Stimulated activated CD8-positive, alpha-beta memory T cell treated with anti-CD3 and anti-CD28 coated beads, Interleukin-7, amount 100 ng/mL, for 4 hours (primary cell): ENCODE measurements around the gene MACROD2.
"Not testable (repeated sequence)": the region's sequence is repeated elsewhere in the genome, so short reads cannot be mapped to it uniquely, and the experiment has no call there.

Source experiments
- DNase-seq, 2 donors: peaks; one replicate each; pipeline ENCODE4 v3.0.0-alpha.2; 2020; ENCODE audit warnings: low read depth in 2 of 2

MACROD2 gene

DNA sequence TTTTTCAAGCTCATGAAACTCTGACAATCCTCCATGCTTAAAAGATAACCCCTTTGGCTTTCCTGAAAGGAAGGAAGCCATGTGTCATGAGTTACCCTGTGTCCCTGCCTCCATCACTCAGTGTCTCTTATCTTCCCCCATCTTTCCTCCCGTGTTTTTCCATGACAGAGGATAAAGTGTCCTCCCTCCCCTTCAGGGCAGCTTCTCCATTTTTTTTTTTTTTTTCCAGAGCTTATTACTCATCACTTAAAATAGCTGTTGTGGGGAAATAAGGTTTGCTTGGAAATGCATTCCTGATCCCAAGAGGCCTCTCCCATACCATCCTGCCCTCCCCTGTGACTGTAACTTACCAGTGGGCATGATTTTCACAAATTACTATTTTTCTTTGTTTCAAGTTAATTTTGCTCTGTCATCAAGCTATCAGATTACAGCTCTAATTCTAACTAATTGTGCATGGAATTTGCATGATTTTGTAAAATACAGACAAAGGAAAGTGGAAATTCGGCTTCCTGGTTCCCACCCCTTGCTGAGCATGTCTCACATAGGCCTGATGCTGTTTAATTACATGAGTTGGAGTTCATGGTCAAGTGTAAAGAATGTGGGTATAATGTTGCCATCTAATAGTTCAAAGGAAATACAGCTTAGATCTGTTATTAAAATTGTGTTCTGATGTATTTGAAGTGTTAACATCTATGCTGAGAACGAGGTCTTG lies 956.5 kb downstream of the MACROD2 start:
- no peak for DNase-seq

DNA sequence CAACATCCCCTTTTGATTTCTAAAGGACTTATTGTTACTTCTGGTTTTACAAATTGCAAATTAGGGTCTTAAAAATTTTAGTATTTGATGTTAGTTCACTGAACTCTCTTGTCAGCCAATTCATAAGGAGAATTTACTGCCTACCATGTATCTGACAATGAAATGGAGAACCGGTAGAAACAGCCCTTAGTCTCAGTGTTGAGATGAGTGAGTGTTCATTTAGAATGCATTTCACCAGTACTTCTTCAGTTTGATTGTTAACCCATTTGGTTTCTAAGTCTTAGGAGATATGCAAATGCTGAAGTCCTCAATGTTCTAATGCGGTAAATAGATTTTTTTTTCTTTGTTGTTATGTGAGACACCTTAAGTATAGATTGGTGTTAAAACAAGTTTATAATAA lies 958.4 kb downstream of the MACROD2 start:
- DNase-seq = no peak

DNA sequence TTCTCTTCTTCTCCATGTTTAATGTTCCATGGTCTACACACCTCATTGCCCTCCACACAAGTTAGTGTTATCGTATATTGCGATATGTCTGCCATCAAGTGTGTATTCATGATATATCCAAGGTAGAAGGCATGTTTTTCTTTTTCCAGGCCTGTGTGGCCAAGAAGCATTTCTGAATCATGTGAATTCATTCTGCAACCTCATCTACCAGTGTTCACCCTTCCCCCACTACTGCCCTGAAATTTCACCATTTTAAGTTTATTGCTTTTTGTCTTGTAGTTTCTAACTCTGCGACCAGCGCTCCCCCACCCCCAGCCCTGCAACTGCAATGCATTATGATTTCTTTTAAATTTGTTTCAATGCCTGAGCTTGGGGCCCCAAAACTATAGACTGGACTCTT lies 960.1 kb downstream of the MACROD2 start:
- DNase-seq = no peak

DNA sequence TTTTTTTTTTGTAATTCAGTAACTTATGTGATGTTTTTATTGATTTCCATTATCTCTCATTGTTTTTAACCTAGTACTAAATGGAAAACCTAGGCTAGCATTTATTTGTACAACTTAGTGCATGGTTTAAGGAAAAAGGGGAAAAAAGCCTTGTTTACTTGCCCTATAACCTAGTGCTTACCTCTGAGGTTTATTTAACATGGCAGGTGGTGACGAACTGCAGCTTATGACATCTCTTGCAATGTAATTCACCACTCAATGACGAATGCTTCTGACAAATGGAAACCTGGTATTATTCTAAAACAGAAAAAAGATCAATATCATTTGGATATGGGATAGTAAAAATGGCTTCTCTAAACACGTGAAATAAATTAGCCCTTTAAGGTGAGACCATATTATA lies 960.7 kb downstream of the MACROD2 start:
- no peak for DNase-seq

DNA sequence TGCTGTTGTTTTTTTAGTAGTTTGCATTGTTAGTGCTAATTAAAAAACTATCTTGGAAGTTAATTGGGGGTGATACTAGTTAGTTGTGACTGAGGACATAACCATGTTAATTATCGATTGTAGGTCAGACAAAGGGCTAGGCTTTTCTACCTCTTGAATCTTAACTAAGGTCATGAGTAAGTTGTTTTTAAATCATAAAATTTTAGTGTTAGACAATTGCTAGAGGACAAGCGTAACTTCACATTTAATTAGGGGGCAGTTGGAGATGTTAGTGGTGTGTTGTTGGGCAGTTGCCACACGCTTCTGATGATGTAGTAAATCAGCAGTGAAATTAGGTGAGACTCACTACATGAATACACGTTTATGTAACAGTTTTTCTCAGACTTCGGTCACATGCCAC lies 961.2 kb downstream of the MACROD2 start:
- DNase-seq = no peak

DNA sequence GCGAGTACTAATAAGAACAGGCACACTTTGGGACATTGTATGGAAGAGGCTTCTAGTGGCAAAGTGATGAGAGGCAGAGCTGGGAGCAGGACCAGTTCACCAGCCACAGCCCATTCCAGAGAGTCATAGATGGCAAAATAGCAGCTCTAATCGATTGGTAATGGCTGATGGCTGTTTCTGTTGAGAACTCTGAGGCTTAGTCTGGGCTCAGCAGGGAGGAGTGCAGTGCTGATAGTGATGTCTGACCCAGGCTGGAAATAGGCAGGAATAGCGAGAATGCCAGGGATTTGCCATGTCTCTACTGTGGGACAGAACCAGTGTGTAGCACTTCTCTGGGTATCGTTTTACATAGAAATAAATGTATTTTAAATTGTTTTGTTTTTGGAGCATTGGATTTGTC lies 962.1 kb downstream of the MACROD2 start:
- DNase-seq = no peak

DNA sequence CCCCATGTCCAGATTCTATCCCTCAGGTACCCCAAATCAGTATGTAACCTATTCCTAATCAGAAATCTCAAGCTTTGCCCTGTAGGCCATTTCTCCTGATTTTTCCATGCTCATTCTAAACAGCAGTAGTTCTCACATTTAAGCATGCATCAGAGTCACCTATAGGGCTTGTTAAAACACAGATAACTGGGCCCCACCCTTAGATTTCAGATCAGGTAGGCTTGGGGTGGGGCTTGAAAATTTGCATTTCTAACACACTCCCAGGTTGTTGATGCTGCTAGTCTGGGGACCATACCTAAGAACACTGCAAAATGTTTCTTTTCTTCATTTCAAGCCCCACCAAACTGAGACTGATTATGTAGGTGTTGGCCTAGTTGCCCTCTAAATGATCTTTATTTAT lies 963.3 kb downstream of the MACROD2 start:
- no peak for DNase-seq

DNA sequence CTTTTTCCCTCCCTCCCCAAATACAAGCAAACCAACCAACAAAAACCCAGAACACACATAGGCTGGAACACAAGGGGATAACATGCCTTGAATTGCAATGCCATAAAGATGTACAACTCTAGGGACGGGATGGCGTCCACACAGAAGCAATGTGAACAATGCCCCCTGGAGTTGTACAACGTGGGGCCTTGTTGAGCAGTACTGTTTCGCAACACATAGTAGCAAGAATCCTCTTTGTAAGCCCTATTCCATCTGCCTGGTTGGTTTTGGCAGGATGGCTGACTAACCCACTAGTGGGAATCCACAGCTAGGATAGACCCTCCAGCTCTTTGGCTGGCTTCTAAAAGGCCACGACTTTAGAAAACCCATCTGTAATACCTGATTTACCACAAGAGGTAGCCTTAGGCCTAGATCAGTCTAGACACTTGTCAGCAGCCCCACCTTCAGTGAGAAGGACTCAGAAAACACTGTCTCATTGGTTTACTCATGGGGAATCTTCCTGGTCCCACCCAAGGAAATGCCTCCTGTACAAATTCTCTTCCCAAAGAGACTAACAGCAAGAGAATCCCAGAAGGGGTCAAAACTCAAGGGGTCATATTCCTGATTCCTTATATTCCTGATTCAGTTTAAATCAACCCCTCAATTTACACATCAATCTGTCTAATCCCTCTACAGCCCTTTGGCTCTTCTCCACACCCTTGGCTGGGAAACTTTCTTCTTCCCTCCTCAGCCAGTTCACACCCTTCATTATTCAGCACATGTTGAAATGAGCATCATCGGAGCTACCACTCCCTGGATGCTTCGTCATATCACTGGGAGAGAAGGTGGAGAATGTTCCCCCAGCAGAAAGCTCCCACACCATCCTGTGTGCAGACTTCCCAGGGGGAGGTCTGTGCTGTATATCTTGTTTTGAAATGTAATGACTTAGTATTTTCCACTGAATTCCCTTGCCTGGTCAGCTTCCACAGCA lies 964.5 kb downstream of the MACROD2 start:
- DNase-seq = no peak

DNA sequence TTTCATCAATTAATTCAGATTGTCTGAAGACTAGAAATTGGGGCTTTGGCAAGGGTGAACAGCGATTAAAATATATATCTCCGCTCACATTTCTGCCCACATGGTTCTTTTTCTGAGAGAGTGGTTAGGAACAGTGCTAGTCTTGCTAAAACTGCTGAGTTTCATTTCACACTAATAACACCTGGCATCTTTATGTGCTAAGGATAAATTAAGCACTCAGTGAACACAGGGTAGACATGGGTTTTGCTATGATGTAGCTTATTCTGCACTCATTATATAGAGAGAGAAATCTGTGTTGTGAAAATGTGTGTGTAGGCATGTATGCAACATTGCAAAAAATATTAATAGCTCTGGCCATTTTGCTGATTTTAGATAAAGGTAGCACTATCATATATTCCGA lies 965.5 kb downstream of the MACROD2 start:
- DNase-seq = no peak

DNA sequence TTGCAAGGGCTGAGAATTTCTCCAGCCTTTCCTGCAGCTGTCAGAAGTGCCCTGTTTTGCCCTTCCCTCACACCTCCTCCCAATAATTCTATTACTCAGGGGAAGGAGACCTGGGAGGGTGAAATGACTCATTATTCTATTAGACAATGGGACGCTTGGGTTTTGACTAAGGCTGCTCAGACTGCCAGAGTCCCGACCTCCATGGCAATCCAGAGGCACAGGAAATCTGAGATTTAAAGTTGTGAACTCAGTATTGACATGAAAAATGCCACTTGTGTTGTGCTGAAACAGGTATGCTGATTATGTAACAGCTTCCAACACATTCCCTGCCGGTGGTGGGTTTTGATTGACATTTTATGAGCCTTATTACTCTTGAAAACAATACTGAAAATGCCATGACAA lies 967.9 kb downstream of the MACROD2 start:
- DNase-seq = no peak

DNA sequence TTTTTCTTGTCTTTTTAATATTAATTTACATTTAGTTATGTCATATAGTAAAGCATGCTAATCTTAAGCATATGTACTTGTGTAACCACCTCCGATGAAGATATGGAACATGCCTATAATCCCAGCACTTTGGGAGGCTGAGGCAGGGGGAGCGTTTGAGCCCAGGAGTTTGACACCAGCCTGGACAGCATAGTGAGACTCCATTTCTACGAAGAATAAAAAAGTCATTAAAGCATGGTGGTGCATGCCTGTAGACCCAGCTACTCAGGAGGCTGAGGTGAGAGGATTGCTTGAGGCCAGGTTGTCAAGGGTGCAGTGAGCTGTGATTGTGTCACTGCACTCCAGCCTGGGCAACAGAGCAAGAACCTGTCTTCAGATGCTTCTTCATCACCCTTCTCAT lies 970.9 kb downstream of the MACROD2 start:
- DNase-seq = no peak

DNA sequence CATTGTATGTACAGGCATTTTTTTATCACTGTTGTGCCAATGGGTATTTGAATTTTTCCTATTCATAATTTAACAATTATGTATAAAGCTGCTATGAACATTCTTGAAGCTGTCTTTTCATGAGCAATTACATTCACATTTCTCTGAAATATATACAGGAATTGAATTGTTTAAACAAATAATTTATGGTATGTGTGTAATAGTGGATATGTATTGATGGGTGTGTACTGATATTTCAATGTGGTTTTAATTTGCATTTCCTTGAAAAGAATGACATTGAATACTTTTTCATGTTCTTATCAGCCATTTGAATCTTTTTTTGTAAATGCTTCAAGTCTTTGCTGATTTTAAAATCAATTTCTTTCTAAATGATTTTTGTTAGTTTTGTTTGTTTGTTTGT lies 971.5 kb downstream of the MACROD2 start:
- no peak for DNase-seq

DNA sequence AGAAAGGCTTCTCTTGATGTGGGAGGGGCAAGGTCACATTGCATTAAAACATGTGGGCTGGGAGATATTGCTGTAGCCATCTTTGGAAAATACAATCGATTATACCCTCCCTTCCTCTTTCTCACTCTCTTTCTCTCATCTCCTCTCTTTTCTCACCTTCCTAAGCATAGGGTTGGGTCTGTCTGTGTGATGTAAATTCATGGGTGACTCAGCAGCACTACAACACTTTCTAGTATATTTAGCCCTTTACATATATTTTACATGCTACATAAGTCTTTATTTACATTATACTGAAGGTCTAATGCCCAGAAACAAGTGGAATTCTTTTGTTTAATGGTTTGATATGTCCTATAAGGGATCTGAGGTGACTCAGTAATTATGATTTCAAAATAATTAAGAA lies 976.9 kb downstream of the MACROD2 start:
- no peak for DNase-seq

DNA sequence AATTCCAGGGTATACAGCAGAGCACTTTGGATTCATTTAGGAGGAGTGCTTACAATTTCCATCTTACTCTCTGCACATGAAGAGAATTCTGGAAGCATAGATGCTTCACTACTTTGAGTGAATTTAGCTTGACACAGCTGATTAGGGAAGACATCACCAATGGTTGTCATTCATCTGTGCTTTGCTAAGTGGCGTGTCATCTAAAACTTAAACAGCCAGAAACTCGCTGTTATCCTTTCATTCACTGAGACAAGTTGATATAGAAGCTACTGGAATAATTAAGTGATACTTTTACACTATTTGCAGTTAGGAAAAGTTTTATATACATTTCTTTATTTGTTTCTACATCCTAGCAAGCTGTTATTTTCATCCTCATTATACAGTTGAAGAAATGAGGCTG lies 977.4 kb downstream of the MACROD2 start:
- no peak for DNase-seq

DNA sequence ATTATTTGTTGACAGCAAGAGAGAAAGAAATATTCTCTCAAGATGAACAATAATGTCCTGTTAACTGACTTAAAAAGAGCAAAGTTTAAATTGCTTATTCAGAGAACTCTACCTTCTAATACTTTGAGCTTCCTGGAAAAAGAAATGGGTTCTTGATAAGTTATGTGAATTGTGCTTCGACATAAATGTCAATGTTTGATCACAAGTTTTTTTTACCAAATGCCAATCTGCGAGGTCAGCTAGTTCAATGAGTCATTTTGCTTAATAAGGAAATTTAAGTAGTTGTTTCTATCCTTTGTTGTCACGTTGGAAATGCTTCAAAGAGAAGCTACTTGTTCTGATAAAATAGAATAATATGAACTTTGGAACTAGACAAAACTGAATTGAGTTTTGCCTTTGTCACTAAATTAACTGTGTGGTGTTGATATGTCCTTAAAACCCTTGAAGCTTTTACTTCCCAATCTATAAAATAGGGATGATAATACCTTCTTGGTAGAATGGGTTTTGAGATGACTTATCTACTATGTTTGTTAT lies 984.2 kb downstream of the MACROD2 start:
- no peak for DNase-seq

DNA sequence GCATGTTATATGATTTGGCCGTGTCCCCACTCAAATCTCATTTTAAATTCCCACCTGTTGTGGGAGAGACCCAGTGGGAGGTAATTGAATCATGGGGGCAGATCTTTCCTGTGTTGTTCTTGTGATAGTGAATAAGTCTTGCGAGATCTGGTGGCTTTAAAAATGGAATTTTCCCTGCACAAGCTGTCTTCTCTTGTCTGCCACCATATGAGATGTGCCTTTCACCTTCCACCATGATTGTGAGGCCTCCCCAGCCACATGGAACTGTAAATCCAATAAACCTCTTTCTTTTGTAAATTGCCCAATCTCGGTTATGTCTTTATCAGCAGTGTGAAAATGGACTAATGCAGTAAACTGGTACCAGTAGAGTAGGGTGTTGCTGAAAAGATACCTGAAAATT lies 986.2 kb downstream of the MACROD2 start:
- DNase-seq = not testable (repeated sequence)

DNA sequence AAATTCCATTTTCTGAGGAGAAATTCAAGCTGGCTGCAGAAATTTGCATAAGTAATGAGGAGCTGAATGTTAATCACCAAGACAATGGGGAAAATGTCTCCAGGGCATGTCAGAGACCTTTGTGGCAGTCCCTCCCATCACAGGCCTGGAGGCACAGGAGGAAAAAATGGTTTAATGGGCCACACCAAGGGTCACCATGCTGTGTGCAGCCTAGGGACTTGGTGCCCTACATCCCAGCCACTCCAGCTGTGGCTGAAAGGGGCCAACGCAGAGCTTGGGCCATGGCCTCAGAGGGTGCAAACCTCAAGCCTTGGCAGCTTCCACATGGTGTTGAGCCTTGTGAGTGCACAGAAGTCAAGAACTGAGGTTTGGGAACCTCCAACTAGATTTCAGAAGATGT lies 987.0 kb downstream of the MACROD2 start:
- not testable (repeated sequence) for DNase-seq

DNA sequence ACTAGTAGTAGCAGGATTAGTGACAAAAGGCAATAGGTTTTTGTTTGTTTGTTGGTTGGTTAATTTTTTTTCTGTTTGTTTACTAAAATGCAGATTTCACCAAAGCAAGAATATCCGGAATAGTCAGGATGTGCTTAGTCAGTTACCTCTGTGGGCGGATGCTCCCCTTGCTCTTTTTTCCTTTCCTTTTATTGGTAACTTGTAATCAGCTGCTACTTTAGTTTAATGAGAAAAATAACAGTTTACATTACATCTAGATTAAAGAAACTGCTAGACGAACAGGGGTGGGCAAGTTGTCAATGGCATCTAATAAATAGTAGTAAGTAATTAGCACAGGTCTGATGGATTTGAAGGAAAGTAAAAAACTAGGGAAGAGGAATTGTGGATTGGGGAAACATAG lies 989.0 kb downstream of the MACROD2 start:
- DNase-seq = no peak

DNA sequence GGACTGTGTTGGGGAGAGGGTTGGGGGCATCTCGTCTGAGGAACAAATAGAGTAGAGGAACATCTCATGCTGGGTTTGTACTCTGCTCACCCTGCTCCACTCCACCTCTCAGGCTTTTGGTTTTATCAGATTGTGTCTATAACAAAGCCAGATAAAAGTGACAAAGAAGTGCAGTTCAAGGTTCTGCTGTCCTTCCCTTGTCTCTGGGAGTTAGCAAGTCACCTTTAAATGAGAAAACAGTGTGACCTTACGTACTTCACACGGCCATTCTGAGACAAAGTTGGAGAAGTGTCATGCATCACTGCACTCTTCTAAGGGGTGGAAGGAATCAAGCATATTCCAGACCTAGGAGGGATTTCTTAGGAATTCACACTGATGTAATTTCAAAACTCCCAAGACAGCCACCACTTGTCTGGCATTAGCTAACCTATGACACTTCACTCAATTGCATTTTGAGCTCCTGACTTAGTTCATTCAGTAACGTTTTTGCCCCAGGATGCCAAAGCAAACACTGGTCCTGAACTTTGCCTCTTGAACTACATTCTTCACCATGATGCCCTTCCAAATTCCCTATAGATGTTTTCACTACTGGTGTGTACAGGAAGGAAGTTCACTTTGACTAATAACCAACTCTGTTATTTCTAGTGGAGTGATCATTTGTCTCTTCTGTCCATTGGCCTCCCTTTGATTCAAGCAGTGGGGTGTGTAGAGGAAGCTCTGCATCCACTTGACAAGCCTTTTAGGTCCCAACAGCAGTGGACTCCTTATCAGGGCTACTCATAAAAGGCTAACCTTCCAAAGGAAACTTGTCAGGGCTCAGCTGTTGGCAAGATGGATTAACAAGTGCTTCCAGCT lies 989.7 kb downstream of the MACROD2 start:
- DNase-seq = no peak

DNA sequence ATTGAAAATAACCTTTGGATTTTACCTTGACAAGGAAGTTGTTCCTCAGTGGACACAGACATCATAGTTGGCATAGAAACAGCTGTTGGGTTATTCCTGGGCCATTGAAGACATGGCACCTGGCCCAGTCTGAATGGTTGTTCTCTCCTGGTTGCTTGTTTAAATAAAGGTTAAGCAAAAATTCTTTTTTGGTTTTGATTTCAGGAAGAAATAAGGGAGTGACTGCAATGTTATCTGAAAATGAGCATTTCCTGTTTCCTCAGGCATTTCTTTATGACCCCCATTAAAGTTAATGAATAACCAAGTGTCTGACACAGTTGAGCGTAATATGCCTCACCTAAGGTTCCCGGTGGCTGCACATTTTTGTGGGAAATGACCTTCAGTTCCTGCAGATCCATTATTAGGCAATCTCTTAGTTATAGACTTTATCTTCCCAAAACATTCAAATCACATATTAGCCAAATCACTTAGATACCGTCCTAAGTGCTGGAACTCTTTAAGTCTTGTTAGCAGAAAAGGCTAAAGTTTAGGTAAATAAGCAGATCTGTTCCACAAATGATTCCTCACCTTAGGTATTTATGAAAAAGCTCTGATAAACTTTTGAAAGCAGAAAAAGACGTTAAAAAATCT lies 990.8 kb downstream of the MACROD2 start:
- DNase-seq = no peak

DNA sequence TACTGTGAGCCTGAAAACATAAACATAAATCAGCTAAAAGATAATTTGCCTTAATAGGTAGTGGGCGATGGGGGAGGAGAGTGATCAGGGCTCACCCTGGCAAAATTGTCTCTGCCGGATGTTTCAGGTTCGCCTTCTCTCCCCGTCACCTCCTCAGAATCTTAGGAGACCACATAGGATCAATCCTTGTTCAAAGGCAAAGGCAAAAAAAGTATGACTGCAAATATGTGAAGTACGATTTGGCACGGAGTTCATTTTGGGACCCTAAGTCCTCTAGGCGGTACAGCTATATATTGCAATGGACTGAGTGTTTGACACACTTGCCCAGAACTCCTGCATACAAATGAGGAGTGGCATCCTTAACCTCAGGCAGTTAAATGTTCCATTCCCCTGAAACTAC lies 991.3 kb downstream of the MACROD2 start:
- DNase-seq = no peak
